C4-2B (cell line): ENCODE data around the gene DDIAS.

Experiments used
- H3K27ac ChIP-seq: fragments of 450-650 bp; 2 replicates; pipeline ENCODE4 v1.5.1; 2017
- CTCF ChIP-seq: fragments of 450-650 bp; conservative IDR thresholded peaks from 2 replicates; pipeline ENCODE4 v1.5.1; 2017; ENCODE audit warnings: mild to moderate bottlenecking
- ZFX ChIP-seq: fragments of 450-650 bp; IDR thresholded peaks from 2 replicates; pipeline ENCODE4 v1.6.1; 2017

The DDIAS gene

GRCh38 chr11:82981852-82982251, 80.3 kb downstream of the DDIAS start:
- no peak for TF ChIP-seq CTCF
- TF ChIP-seq ZFX = no peak
- no peak overlapping the region for H3K27ac ChIP-seq
